GM13976 (cell line): ENCODE data around the gene ROR2.

ENCODE experiments used
- DNase-seq: peaks from one replicate; pipeline ENCODE4 v3.0.0; 2012; ENCODE audit warnings: low spot score
- CTCF ChIP-seq: IDR thresholded peaks from 2 replicates; pipeline ENCODE4 v1.5.1; 2012; ENCODE audit warnings: borderline replicate concordance, mild to moderate bottlenecking; ENCODE audit not compliant: insufficient read depth; ENCODE audit errors: extremely low read depth, missing control alignments, control extremely low read depth
- in situ Hi-C: fragments of 300-500 bp; cut with MboI; formaldehyde crosslinking; loops from one replicate; pipeline ENCODE4 v1.12.0; 2022; ENCODE audit warnings: low sequenced_read_pairs, mixed read lengths, inconsistent platforms; ENCODE audit not compliant: unreplicated experiment

ROR2 gene

GRCh38 chr9:91734371-91734981, 215.6 kb downstream of the ROR2 start:
- TF ChIP-seq CTCF: peak; percentile 96
- in situ Hi-C loops: no loop called here
- DNase-seq: peak; percentile 84

- no peak for TF ChIP-seq CTCF
- in situ Hi-C loops: no loop called here
- DNase-seq: no peak
Measured at GRCh38 chr9:91733006-91733624, 216.9 kb downstream of the ROR2 start.

- TF ChIP-seq CTCF: no peak
- peak; percentile 62 for DNase-seq
- in situ Hi-C loops: no loop called here
Measured at GRCh38 chr9:91732187-91733005, 217.6 kb downstream of the ROR2 start.

- in situ Hi-C loops: no loop called here
- TF ChIP-seq CTCF: no peak
- no peak for DNase-seq
Measured at GRCh38 chr9:91730806-91731205, 219.2 kb downstream of the ROR2 start.

- TF ChIP-seq CTCF: no peak
- in situ Hi-C loops: loop anchor here (10.0 kb wide), 1 partner anchor 295 kb away; no protein-coding TSS in a partner anchor
- no peak for DNase-seq
Measured at GRCh38 chr9:91729558-91729842, 220.5 kb downstream of the ROR2 start.

- in situ Hi-C loops: loop anchor here (10.0 kb wide), 1 partner anchor 293 kb away; no protein-coding TSS in a partner anchor
- TF ChIP-seq CTCF: no peak
- no peak for DNase-seq
Measured at GRCh38 chr9:91727972-91728371, 222.1 kb downstream of the ROR2 start.
